T47D (cell line): ENCODE data around the gene FHIT.

ENCODE experiments used
- DNase-seq, 2 experiments: peaks; one replicate each; pipeline versions ENCODE4 v3.0.0 to v3.0.0-alpha.2; 2011 to 2012; ENCODE audit warnings: low read depth in 1 of 2, low spot score in 1 of 2
- JUND ChIP-seq: IDR thresholded peaks from 2 replicates; pipeline ENCODE4 v1.6.1; 2012; ENCODE audit warnings: low read depth
- in situ Hi-C: cut with HindIII; loops from 2 replicates; pipeline ENCODE4 v1.10.0; 2016; ENCODE audit warnings: low sequenced_read_pairs, low pct_unique_long_range_greater_than_20kb

Gene FHIT

DNA sequence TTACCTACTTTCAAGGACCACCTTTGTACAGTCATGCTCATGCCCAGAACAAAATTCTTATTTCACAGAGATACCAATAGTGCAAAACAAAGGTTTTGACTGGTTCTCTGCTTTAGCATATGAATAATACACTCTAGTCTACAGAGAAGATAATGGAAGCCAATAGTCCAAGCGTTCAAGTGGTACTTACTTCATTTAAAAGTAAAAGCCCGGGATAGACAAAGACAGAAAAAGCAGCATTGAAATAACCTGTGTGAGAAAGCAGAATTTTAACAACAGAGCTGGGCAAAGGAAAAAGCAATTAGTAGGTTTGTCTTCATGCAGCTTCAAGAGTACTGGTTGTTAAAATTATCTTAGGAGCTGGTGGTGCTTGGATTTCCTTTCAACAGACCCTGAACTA lies 848.3 kb downstream of the FHIT start:
- no peak for TF ChIP-seq JUND
- no peak for DNase-seq
- in situ Hi-C loops, result no loop called here

- DNase-seq, result no peak
- in situ Hi-C loops, result no loop called here
- no peak for TF ChIP-seq JUND
These were observed 851.1 kb downstream of the FHIT start for GRCh38 chr3:60399861-60400845.

- TF ChIP-seq JUND, result no peak
- in situ Hi-C loops, result no loop called here
- no peak for DNase-seq
These were observed 852.0 kb downstream of the FHIT start for GRCh38 chr3:60399292-60399691.

DNA sequence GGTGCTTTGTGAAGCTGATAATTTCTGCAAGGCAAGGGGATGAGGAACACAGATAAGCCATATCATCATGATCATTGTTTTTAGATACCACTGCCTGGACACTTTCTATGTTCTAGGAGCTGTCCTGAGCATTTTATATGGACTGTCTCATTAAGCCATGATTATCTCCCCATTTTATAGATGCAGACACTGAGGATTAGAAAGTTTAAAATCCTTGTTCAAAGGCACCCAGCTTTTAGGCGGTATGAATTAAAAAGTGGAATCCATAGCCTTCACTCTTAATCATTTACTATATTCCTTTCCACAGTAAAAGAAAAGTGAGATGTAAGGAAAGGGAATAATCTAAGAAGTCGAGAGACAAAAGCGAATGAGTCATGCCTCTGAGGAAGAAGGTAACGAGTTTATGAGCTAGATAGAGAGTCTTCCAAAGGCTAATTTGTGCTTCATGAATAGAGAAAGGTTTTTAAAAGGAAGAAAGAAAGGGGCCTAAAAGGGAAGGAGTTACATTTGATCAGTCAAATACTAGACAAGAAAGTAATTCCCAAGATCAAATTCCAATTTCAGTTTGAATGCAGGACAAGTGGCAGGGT lies 856.0 kb downstream of the FHIT start:
- in situ Hi-C loops, result no loop called here
- no peak for TF ChIP-seq JUND
- DNase-seq, result no peak

GRCh38 chr3:60393946-60394345 lies 857.3 kb downstream of the FHIT start:
- no peak for TF ChIP-seq JUND
- no peak for DNase-seq
- in situ Hi-C loops, result no loop called here

DNA sequence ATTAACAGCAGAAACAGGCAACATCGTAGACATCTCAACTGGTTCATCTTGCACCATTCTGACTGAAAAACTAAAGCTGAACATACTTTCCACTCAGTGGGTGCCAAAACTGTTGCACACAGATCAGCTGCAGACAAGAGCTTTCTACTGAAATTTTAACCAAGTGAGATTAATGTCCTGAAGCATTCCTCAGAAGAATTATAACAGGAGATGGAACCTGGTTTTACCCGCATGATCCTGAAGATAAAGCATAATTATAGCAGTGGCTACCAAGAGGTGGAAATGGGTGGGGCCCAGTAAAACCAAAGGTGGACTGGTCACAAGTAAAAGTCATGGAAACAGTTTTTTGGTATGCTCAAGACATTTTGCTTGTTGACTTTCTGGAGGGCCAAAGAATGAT lies 858.8 kb downstream of the FHIT start:
- in situ Hi-C loops, result no loop called here

GRCh38 chr3:60391292-60391691 lies 860.0 kb downstream of the FHIT start:
- in situ Hi-C loops, result no loop called here
- no peak for TF ChIP-seq JUND
- DNase-seq, result no peak

More for the DNA sequence above, 858.8 kb downstream of the FHIT start:
- DNase-seq, result no peak
- TF ChIP-seq JUND, result no peak

DNA sequence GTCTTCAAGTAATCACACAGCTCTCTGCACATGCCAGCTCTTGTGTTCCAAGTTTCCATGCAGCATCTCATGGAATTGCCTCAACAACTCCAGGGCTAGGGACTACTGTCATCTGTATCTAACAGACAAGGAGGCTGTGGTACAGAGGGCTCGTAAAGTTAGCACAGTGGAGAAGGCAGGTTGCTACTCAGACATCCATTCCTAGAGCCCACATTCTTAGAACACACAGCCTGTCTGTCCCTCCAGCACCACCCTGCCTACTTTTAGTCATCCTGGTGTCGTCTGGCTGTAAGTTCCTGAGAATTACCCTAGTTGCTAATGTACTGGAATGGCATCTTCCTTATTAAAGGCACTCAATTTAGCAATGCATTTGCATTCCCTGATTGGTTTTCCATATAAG lies 862.5 kb downstream of the FHIT start:
- DNase-seq, result no peak
- in situ Hi-C loops, result no loop called here
- TF ChIP-seq JUND, result no peak

- in situ Hi-C loops, result no loop called here
- TF ChIP-seq JUND, result no peak
- DNase-seq, result no peak
These were observed 864.9 kb downstream of the FHIT start for GRCh38 chr3:60386306-60386705.

GRCh38 chr3:60384341-60384740 lies 866.9 kb downstream of the FHIT start:
- no peak for TF ChIP-seq JUND
- DNase-seq, result no peak
- in situ Hi-C loops, result no loop called here

DNA sequence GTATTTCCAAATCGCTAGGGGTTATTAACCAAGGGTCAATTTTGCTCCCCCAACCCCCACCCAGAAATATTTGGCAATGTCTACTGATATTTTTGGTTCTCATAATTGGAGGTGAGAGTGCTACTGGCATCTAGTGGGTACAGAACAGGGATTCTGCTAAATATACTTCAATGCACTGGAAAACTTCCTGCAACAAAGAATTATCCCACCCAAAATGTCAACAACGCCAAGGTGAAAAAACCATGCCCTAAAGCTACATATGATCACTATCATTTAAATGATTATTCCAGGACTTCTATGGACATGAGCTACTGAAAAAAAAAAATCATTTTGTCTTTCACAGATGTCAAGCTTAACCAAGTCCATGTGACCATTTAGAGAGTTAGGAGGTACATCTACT lies 867.9 kb downstream of the FHIT start:
- in situ Hi-C loops, result no loop called here
- DNase-seq, result no peak
- no peak for TF ChIP-seq JUND

DNA sequence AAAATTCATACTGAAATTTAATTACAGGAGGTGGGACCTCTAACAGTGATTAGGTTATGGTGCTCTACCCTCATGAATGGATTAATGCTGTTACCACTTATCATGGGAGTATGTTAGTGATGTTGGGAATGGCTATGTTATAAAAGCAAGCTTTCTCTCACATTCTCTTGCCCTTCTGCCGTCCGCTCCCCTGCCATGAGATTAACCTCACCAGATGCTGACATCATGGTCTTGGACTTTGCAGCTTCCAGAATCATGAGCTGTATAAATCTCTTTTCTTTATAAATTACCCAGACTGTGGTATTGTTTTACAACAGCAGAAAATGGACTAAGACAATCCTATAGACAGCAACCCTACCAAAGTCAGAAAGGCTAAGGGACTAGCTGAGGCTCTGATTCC lies 884.8 kb downstream of the FHIT start:
- no peak for DNase-seq
- no peak for TF ChIP-seq JUND
- in situ Hi-C loops, result no loop called here

DNA sequence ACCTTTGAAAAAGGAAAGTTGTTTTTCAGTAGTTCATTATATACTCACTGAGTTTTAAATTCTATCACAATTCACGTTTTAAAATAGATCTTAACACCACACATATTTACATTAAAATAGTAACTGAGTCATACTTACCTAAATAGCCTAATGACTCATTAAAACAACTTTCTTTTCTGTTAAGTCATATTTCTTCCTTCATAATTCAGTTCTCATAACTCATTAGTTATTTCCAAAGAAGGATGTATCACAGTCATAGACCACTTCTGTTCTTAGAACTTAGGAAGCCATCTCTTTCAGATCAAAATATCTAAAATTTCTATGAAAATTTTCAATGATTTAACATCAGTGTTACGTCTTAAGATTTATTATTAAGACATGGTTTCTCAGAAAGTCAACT lies 885.9 kb downstream of the FHIT start:
- no peak for DNase-seq
- in situ Hi-C loops, result no loop called here
- no peak for TF ChIP-seq JUND

DNA sequence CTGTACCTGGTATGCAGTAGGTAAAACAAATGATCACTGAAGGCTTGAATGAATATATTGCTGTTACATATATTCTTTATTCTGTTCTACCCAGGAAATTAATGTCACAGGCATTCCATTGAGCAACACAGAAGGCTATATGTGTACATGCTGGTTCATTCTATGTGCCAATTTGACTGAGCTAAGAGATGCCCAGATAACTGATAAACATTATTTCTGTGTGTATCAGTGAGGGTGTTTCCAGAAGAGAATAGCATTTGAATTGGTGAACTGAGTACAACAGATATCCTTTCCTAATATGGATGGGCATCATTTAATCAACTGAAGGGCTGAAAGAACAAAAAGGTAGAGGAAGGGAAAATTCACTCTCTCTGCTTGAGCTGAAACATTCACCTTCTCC lies 886.8 kb downstream of the FHIT start:
- no peak for TF ChIP-seq JUND
- no peak for DNase-seq
- in situ Hi-C loops, result no loop called here
